Measurements from ENCODE around the gene SMIM36. TPM values are rescaled to one million over a fixed set of nuclear protein-coding genes. Genes with fewer than 3 reads are reported as not detected.
"Not testable (repeated sequence)": the region's sequence is repeated elsewhere in the genome, so short reads cannot be mapped to it uniquely, and the experiment has no call there.

Gene SMIM36
- total RNA-seq, 4 donors from 2014 or later: not detected

- no peaks in the 10 kb centered on the region for H3K4me1 ChIP-seq
- H3K36me3 ChIP-seq: no peaks in the 10 kb centered on the region
- H3K27me3 ChIP-seq: no peaks in the 10 kb centered on the region
- no peak overlapping the region for H3K27ac ChIP-seq (replicated peaks in 1 of 4)
- WGBS: 94% methylated on average over 3 of the region's 3 CpGs
- DNase-seq (ENCODE audit: extremely low spot score): no peak
- no peak overlapping the region for H3K4me3 ChIP-seq
- intact Hi-C loops (cut with DNase I): no loop called here
- TF ChIP-seq CTCF (IDR thresholded peaks at IDR 0.05) (no peak), EP300 (IDR thresholded peaks at IDR 0.05) (no peak), POLR2A (IDR thresholded peaks at IDR 0.05; ENCODE audit: low read depth) (no peak), POLR2AphosphoS5 (IDR thresholded peaks at IDR 0.05) (no peak)
- H3K9me3 ChIP-seq: no peaks in the 10 kb centered on the region
Observed at GRCh38 chr17:55478971-55479370, 32.3 kb downstream of the SMIM36 start.

- no peaks in the 10 kb centered on the region for H3K36me3 ChIP-seq
- intact Hi-C loops (cut with DNase I): no loop called here
- no peak overlapping the region for H3K27ac ChIP-seq (replicated peaks in 1 of 4)
- H3K4me3 ChIP-seq: no peak overlapping the region
- no peak for DNase-seq (ENCODE audit: extremely low spot score)
- no peaks in the 10 kb centered on the region for H3K9me3 ChIP-seq
- H3K4me1 ChIP-seq: peaks cover 13 to 21% (median 16%) of the 10 kb centered on the region in 4 donors
- 59% methylated on average over 7 of the region's 7 CpGs for WGBS
- H3K27me3 ChIP-seq: no peaks in the 10 kb centered on the region
- no peak for TF ChIP-seq POLR2AphosphoS5 (IDR thresholded peaks at IDR 0.05)
- no peak for TF ChIP-seq POLR2A (IDR thresholded peaks at IDR 0.05; ENCODE audit: low read depth)
- no peak for TF ChIP-seq CTCF (IDR thresholded peaks at IDR 0.05)
Observed at GRCh38 chr17:55466671-55467070, 44.6 kb downstream of the SMIM36 start.

- intact Hi-C loops (cut with DNase I); DNase-seq (ENCODE audit: extremely low spot score); H3K27ac ChIP-seq (replicated peaks in 1 of 4); H3K36me3 ChIP-seq; H3K9me3 ChIP-seq; H3K27me3 ChIP-seq; H3K4me3 ChIP-seq: not testable (repeated sequence)
- peaks cover 13 to 21% (median 16%) of the 10 kb centered on the region in 4 donors for H3K4me1 ChIP-seq
- 87% methylated on average over 4 of the region's 4 CpGs for WGBS
Observed at GRCh38 chr17:55465771-55466170, 45.5 kb downstream of the SMIM36 start.

- WGBS: 72% methylated on average over 2 of the region's 2 CpGs
- no peak overlapping the region for H3K4me3 ChIP-seq
Observed at GRCh38 chr17:55463600-55463999, 47.7 kb downstream of the SMIM36 start.

GRCh38 chr17:55462711-55463110, 48.5 kb downstream of the SMIM36 start:
- no peak for DNase-seq (ENCODE audit: extremely low spot score)
- Histone ChIP-seq H3K27me3 (no peaks in the 10 kb centered on the region), H3K4me3 (no peak overlapping the region), H3K36me3 (no peaks in the 10 kb centered on the region), H3K27ac (replicated peaks in 1 of 4) (no peak overlapping the region), H3K9me3 (no peaks in the 10 kb centered on the region), H3K4me1 (peaks cover 13 to 21% (median 16%) of the 10 kb centered on the region in 4 donors)
- intact Hi-C loops (cut with DNase I): no loop called here
- TF ChIP-seq EP300 (IDR thresholded peaks at IDR 0.05) (no peak), POLR2AphosphoS5 (IDR thresholded peaks at IDR 0.05) (no peak), CTCF (IDR thresholded peaks at IDR 0.05) (no peak), POLR2A (IDR thresholded peaks at IDR 0.05; ENCODE audit: low read depth) (no peak)

More at GRCh38 chr17:55463600-55463999, 47.7 kb downstream of the SMIM36 start:
- no peaks in the 10 kb centered on the region for H3K9me3 ChIP-seq
- H3K27me3 ChIP-seq: no peaks in the 10 kb centered on the region
- no peaks in the 10 kb centered on the region for H3K36me3 ChIP-seq
- no peak overlapping the region for H3K27ac ChIP-seq (replicated peaks in 1 of 4)
- no peak for DNase-seq (ENCODE audit: extremely low spot score)
- intact Hi-C loops (cut with DNase I): no loop called here
- peaks cover 13 to 21% (median 16%) of the 10 kb centered on the region in 4 donors for H3K4me1 ChIP-seq
- TF ChIP-seq POLR2A (IDR thresholded peaks at IDR 0.05; ENCODE audit: low read depth) (no peak), POLR2AphosphoS5 (IDR thresholded peaks at IDR 0.05) (no peak), CTCF (IDR thresholded peaks at IDR 0.05) (no peak), EP300 (IDR thresholded peaks at IDR 0.05) (no peak)
